GM18517 (cell line): Measurements from ENCODE around the gene CNPY4.
A peak's percentile ranks its signal among the peaks of the same experiment; 100 is the strongest.

Experiments
- ATAC-seq: cut with Tn5 transposase; IDR thresholded peaks from one replicate; pipeline ENCODE4 v1.9.1; 2021; ENCODE audit warnings: mild to moderate bottlenecking, moderate library complexity; ENCODE audit not compliant: unreplicated experiment

CNPY4 gene

DNA sequence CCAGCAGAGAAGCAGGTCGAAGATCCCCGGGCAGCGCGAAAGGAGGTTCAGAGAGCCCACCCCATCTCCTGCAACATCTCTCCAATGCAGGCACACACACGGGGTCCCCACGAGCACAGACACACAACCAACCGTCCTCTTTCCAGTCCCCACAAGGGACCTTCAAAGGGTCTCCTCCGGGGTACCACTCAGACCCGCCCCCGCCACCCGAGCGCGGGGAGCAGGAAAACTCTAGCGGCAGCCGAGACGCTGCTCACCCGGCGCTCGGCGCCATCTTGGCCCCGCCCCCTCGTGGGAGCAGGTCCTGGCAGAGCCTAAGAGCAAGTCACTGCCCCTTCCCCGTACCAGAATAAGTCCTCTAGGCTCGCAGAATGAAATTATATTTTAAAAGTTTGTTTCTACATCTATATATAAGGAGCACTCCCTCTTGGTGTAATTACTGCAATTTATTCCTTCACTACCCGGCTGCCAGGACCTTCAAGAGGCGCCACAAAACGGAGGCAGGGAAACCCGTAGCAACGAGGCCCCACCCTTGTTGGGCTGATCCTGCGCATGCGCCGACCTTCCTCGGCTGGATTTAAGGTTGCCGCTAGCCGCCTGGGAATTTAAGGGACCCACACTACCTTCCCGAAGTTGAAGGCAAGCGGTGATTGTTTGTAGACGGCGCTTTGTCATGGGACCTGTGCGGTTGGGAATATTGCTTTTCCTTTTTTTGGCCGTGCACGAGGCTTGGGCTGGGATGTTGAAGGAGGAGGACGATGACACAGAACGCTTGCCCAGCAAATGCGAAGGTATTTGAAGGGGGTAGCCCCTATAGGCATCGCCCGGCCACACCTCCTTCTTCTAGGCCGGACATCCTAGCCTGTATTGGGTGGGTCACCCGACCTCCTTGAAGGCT, at the start of gene CNPY4, which contains the start of gene TAF6:
CNPY4 (plus strand) TSS at position 563 of the 898 bp plus-strand sequence; CDS start at position 674, 111 bp downstream.
TAF6 (minus strand) TSS at position 287 of the 898 bp plus-strand sequence. CDS start 5,149 bp downstream, outside the sequence.
- peak; percentile 68 for ATAC-seq

GRCh38 chr7:100069991-100070390, 49.4 kb upstream of the CNPY4 start:
- no peak for ATAC-seq

DNA sequence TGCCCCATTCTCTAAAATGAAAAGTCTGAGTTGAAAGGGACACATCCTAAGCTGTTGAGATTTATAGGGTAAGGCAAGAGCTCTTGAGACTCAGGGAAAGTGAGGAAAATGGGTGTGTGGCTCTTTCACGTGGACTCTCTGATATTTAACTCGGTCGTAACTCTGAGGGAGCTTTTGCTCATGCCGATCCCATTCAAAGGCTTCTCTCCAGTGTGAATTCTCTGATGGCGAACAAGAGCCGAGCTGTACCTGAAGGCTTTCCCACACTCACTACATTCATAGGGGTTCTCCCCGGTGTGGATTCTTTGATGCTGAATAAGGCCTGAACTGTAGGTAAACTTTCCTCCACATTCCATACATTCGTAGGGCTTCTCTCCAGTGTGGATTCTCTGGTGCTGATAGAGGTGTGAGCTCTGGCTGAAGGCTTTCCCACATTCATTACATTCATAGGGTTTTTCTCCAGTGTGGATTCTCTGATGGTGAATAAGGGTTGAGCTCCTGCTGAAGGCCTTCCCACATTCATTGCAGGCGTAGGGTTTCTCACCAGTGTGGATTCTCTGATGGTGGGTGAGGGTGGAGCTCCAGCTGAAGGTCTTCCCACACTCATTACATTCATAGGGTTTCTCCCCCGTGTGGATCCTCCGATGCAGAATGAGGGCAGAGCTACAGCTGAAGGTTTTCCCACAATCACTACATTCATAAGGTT, 48.3 kb upstream of the CNPY4 start:
- ATAC-seq, result no peak

DNA sequence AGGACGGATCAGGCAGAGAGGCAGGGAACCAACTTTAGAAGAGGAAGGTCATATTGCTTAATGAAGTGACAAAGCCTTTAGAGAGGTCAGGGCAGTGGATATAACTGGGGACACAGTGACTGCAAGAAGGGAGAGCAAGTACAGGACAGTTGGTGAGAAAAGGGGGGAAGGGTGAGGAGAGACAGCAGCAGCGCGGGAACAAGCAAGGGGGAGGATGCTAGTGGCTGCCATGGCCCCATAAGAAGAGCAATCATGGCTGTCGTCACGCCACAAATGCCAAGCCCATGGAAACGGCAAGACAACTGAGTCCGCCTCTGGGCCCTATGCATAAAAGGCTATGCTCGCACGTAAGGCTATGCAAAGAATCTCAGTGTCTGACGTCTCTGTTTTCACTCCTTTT, 47.0 kb upstream of the CNPY4 start:
- ATAC-seq, result no peak

- no peak for ATAC-seq
Observed at GRCh38 chr7:100074841-100075240, 44.6 kb upstream of the CNPY4 start.

- no peak for ATAC-seq
Observed at GRCh38 chr7:100075418-100075817, 44.0 kb upstream of the CNPY4 start.

DNA sequence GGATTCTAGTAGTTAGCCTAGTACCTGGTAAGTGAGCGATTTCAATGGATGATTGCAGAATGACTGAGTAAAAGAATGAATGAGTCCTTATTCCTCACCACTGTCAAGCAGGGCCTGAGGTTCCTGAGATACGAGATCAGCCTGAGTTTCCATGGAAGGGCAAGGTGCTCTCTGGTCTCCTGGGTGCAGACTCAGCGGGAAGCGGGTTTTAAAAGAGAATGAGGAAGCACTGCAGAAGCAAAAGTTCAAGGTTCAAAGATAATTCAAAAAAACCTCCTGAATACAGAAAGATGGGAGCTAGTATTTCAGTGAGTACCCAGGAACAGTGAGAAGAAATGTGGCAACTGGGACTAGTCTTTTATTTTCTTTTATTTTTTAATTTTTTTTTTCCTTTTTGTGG, 42.2 kb upstream of the CNPY4 start:
- no peak for ATAC-seq

GRCh38 chr7:100079024-100079560, 40.3 kb upstream of the CNPY4 start:
- no peak for ATAC-seq

DNA sequence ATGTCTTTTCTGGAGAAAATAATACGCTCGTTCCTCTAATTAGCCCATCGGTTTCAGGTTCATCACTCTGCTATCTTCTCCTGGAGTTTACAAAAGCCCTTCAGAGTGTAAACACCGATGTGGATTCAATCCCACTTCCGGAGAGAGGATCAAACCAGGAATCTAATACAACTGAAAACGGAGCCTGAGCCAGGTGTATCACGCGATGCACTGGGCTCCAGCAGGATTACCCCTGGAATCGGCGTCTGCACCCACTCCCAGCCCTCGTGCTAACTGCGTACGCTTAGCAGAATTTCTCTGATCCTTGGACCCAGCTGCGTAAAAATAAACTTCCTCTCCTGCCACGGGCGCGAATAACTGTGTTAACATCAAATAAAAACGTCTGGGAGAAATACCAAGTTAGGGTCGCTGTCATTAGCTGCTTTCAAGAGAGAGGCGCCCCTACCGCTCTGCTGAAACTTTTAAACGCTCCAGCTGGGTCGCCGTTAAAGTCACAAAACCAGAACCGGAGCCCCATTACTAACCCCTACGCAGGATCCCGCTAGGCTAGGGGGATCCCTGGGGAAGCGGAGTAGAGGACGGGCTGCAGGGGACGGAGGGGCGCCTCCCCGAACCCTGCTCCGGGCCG, 38.4 kb upstream of the CNPY4 start:
- ATAC-seq, result peak; percentile 2

- peak; percentile 82 for ATAC-seq
Observed at GRCh38 chr7:100081535-100082102, 37.8 kb upstream of the CNPY4 start, which contains the start of gene ZNF3. TSS of gene ZNF3 (minus strand) at chr7:100081723. CDS start at chr7:100077357, 4,366 bp downstream.

DNA sequence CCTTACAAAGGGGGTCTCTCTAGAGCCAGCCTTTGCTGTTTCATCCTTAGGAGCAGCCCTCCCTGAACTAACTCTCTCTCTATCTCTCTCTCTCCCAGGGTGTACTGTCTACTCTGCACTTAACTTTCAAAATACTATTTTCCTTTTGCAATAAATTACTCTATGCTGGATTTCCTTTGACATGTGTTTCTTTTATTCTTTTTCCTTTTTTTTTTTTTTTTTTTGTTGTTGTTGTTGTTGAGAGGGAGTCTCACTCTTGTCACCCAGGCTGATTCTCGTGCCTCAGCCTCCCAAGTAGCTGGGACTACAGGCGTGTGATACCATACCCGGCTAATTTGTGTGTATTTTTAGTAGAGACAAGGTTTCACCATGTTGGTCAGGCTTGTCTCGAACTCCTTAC, 36.5 kb upstream of the CNPY4 start:
- no peak for ATAC-seq

GRCh38 chr7:100085515-100085914, 33.9 kb upstream of the CNPY4 start:
- no peak for ATAC-seq

DNA sequence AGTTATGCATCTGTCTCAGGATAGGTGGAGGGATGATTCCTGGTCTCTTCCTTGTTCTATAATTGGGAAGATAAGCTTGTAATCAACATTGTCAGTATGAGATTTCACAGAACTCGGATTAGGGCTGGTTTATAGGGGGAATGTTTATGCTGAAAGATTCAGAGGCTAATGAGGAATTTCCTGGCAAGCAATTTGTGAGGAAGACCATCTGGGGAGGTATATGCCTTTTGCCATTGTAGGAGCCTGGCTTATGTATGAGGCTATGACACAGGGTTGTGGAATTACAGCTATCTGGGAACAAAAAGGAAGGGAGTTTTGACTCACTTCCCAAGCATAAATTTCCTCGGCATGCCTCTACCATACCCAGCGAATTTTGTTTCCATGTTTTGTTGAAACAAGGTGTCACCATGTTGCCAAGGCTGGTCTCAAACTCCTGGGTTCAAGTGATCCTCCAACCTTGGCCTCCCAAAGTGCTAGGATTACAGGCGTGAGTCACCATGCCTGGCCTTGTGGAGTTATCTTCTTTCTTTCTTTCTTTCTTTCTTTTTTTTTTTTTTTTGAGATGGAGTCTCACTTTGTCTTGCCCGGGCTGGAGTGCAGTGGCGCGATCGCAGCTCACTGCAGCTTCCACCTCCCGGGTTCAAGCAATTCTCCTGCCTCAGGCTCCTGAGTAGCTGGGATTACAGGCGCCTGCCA, 32.2 kb upstream of the CNPY4 start:
- no peak for ATAC-seq

GRCh38 chr7:100088095-100088620, 31.3 kb upstream of the CNPY4 start:
- ATAC-seq, result no peak

GRCh38 chr7:100088621-100089457, 30.6 kb upstream of the CNPY4 start, which contains the start of gene COPS6:
TSS of gene COPS6 (plus strand) at chr7:100088969. CDS start at chr7:100088991, 22 bp downstream.
- no peak for ATAC-seq

GRCh38 chr7:100089458-100090196, 29.8 kb upstream of the CNPY4 start:
- no peak for ATAC-seq

- no peak for ATAC-seq
Observed at GRCh38 chr7:100090527-100091410, 28.7 kb upstream of the CNPY4 start.
